ENCODE measurements around the gene TTC39A. TPM values are rescaled to one million over a fixed set of nuclear protein-coding genes. Genes with fewer than 3 reads are reported as not detected.

The TTC39A gene
- total RNA-seq, 2 donors from 2014 or later = 65.0 to 78.4 TPM

DNA sequence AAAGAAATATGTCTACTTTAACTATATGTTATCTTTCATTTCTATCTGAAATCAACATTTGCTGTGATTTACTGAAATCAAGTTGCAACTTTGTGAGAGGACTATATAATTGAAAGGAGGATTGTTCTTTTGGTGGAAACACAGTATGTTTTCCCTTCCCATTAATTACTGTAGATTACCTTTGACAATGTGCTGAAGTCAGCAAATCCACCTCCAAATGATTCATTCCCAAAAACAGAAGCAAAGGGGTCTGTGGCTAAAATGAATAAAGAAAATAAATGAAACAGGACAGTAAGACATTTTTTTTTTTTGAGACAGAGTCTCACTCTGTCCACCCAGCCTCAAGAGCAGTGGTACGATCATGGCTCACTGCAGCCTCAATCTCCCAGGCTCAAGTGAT, 35.4 kb upstream of the TTC39A start:
- 92% methylated on average over 1 of the region's 1 CpG for WGBS
- peaks cover 5% of the 10 kb centered on the region for H3K4me1 ChIP-seq (replicated peaks)
- intact Hi-C loops (cut with DNase I) = no loop called here
- no peaks in the 10 kb centered on the region for H3K9me3 ChIP-seq
- H3K27ac ChIP-seq = no peak overlapping the region
- no peaks in the 10 kb centered on the region for H3K36me3 ChIP-seq
- TF ChIP-seq, protein P1, sequence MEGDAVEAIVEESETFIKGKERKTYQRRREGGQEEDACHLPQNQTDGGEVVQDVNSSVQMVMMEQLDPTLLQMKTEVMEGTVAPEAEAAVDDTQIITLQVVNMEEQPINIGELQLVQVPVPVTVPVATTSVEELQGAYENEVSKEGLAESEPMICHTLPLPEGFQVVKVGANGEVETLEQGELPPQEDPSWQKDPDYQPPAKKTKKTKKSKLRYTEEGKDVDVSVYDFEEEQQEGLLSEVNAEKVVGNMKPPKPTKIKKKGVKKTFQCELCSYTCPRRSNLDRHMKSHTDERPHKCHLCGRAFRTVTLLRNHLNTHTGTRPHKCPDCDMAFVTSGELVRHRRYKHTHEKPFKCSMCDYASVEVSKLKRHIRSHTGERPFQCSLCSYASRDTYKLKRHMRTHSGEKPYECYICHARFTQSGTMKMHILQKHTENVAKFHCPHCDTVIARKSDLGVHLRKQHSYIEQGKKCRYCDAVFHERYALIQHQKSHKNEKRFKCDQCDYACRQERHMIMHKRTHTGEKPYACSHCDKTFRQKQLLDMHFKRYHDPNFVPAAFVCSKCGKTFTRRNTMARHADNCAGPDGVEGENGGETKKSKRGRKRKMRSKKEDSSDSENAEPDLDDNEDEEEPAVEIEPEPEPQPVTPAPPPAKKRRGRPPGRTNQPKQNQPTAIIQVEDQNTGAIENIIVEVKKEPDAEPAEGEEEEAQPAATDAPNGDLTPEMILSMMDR (IDR thresholded peaks at IDR 0.05) = no peak
- TF ChIP-seq POLR2AphosphoS5 (IDR thresholded peaks at IDR 0.05) (no peak), POLR2A (IDR thresholded peaks at IDR 0.05) (no peak)
- no peaks in the 10 kb centered on the region for H3K27me3 ChIP-seq (replicated peaks; ENCODE audit: insufficient read depth)
- no peak for DNase-seq (ENCODE audit: low spot score)
- H3K4me3 ChIP-seq = no peak overlapping the region

DNA sequence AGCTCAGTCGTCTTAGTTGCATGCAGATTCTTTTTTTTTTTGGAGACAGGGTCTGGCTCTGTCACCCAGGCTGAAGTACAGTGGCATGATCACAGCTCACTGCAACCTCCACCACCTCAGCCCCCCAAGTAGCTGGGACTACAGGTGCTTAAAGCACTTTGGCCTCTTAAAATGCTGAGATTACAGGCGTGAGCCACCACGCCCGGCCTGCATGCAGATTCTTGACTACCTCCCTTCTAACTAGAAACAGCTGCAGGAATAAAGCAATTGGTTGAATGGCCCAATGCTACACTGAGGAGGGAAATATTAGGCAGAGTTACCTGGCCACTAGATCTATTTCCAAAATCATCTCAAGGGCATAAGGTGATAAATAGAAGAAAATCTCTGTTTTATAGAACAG, 29.5 kb upstream of the TTC39A start:
- H3K4me3 ChIP-seq = no peak overlapping the region
- H3K36me3 ChIP-seq = no peaks in the 10 kb centered on the region
- no peak overlapping the region for H3K27ac ChIP-seq
- intact Hi-C loops (cut with DNase I) = no loop called here
- H3K9me3 ChIP-seq = no peaks in the 10 kb centered on the region
- no peak for DNase-seq (ENCODE audit: low spot score)
- TF ChIP-seq POLR2A (IDR thresholded peaks at IDR 0.05) (no peak), POLR2AphosphoS5 (IDR thresholded peaks at IDR 0.05) (no peak)
- TF ChIP-seq, protein P1 (IDR thresholded peaks at IDR 0.05) = no peak
- H3K27me3 ChIP-seq (replicated peaks; ENCODE audit: insufficient read depth) = no peaks in the 10 kb centered on the region
- H3K4me1 ChIP-seq (replicated peaks) = no peaks in the 10 kb centered on the region
- WGBS = 97% methylated on average over 4 of the region's 4 CpGs

DNA sequence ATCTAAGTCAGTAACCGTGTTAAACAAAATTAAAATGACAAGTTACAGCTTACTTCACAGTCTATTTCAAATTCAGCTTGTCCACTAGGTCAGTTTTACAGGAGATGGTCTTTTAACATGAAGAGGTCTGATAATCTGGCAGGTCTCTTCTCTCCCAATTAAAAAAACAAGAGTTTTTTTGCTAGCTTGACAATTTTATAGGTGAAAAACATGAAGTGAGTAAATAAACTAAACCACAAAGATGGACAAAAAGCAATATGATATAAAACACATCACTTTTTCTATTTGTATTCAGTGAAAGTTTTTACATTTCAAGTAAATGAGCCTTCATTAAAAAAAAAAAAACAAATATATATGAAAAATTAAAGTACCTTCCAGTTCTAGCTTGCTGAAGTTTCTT, 25.0 kb upstream of the TTC39A start:
- no peak overlapping the region for H3K4me3 ChIP-seq
- H3K36me3 ChIP-seq = no peaks in the 10 kb centered on the region
- H3K27me3 ChIP-seq (replicated peaks; ENCODE audit: insufficient read depth) = no peaks in the 10 kb centered on the region
- H3K9me3 ChIP-seq = no peaks in the 10 kb centered on the region
- DNase-seq (ENCODE audit: low spot score) = no peak
- WGBS = 98% methylated on average over 1 of the region's 1 CpG
- H3K4me1 ChIP-seq (replicated peaks) = no peaks in the 10 kb centered on the region
- no peak overlapping the region for H3K27ac ChIP-seq
- TF ChIP-seq POLR2A (IDR thresholded peaks at IDR 0.05) = no peak
- no peak for TF ChIP-seq POLR2AphosphoS5 (IDR thresholded peaks at IDR 0.05)
- TF ChIP-seq, protein P1 (IDR thresholded peaks at IDR 0.05) = no peak
- intact Hi-C loops (cut with DNase I) = no loop called here

DNA sequence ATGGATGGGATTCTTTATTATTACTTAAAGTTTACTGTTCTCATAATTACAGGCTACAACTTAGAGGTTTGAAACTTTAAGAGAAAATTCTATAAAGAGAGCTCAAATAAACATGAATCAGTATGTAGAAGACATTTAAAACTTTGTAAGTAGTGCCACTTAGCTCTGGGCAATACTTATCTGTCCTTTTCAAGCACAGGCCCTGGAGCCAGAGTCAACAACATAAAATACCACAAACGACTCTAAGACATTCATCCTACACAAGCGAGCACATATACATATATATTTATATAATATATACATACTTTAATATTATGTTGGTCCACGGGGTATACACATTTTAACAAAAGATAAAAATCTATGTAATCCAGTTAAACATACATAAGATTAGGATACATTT, 24.1 kb upstream of the TTC39A start:
- intact Hi-C loops (cut with DNase I) = no loop called here
- no peaks in the 10 kb centered on the region for H3K36me3 ChIP-seq
- WGBS = 41% methylated on average over 3 of the region's 3 CpGs
- no peaks in the 10 kb centered on the region for H3K27me3 ChIP-seq (replicated peaks; ENCODE audit: insufficient read depth)
- no peaks in the 10 kb centered on the region for H3K9me3 ChIP-seq
- H3K27ac ChIP-seq = no peak overlapping the region
- DNase-seq (ENCODE audit: low spot score) = no peak
- no peak overlapping the region for H3K4me3 ChIP-seq
- TF ChIP-seq, protein P1 (IDR thresholded peaks at IDR 0.05) = no peak
- TF ChIP-seq POLR2AphosphoS5 (IDR thresholded peaks at IDR 0.05) = no peak
- TF ChIP-seq POLR2A (IDR thresholded peaks at IDR 0.05) = no peak
- no peaks in the 10 kb centered on the region for H3K4me1 ChIP-seq (replicated peaks)

DNA sequence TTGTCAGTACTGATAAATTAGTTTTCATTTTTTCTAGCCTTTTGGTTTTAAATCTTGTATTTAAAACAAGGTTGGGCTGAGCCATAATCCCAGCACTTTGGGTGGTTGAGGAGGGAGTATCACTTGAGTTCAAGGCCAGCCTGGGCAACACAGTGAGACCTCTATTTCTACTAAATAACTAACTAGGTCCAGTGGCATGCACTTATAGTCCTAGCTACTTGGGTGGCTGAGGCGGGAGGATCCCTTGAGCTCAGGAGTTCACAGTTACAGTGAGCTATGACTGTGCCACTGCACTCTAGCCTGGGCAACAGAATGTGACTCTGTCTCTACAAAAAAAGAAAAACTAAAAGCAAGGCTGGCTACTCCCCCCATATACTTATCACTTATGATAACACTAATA, 21.5 kb upstream of the TTC39A start:
- DNase-seq (ENCODE audit: low spot score) = no peak
- WGBS = 89% methylated on average over 1 of the region's 1 CpG
- Histone ChIP-seq H3K4me3 (no peak overlapping the region), H3K27me3 (replicated peaks; ENCODE audit: insufficient read depth) (no peaks in the 10 kb centered on the region), H3K27ac (no peak overlapping the region), H3K9me3 (no peaks in the 10 kb centered on the region), H3K36me3 (no peaks in the 10 kb centered on the region), H3K4me1 (replicated peaks) (no peaks in the 10 kb centered on the region)
- TF ChIP-seq POLR2A (IDR thresholded peaks at IDR 0.05) (no peak), POLR2AphosphoS5 (IDR thresholded peaks at IDR 0.05) (no peak)
- TF ChIP-seq, protein P1 (IDR thresholded peaks at IDR 0.05) = no peak
- intact Hi-C loops (cut with DNase I) = no loop called here
